ENCODE results near the gene MAT2B.

Gene MAT2B

GRCh38 chr5:163544041-163544440, 38.6 kb downstream of the MAT2B start:
- H3K27me3 ChIP-seq (ENCODE audit: insufficient read depth, poor library complexity, severe bottlenecking), result no peaks in the 10 kb centered on the region
- H3K27ac ChIP-seq (ENCODE audit: poor library complexity, severe bottlenecking), result no peak overlapping the region
- H3K4me1 ChIP-seq (ENCODE audit: insufficient read depth, poor library complexity, severe bottlenecking), result no peaks in the 10 kb centered on the region
- no peaks in the 10 kb centered on the region for H3K36me3 ChIP-seq (ENCODE audit: low read depth)
- no peak for TF ChIP-seq CTCF (IDR thresholded peaks at IDR 0.05; ENCODE audit: poor library complexity, severe bottlenecking)
- no peak for ATAC-seq (ENCODE audit: low read depth)
- H3K4me3 ChIP-seq (ENCODE audit: severe bottlenecking), result no peak overlapping the region
- DNase-seq (ENCODE audit: low spot score), result no peak
- no peaks in the 10 kb centered on the region for H3K9me3 ChIP-seq (ENCODE audit: severe bottlenecking)

GRCh38 chr5:163544836-163545235, 39.4 kb downstream of the MAT2B start:
- no peak for TF ChIP-seq CTCF (IDR thresholded peaks at IDR 0.05; ENCODE audit: poor library complexity, severe bottlenecking)
- Histone ChIP-seq H3K4me1 (ENCODE audit: insufficient read depth, poor library complexity, severe bottlenecking) (no peaks in the 10 kb centered on the region), H3K27me3 (ENCODE audit: insufficient read depth, poor library complexity, severe bottlenecking) (no peaks in the 10 kb centered on the region), H3K27ac (ENCODE audit: poor library complexity, severe bottlenecking) (no peak overlapping the region), H3K9me3 (ENCODE audit: severe bottlenecking) (no peaks in the 10 kb centered on the region), H3K4me3 (ENCODE audit: severe bottlenecking) (no peak overlapping the region), H3K36me3 (ENCODE audit: low read depth) (no peaks in the 10 kb centered on the region)
- DNase-seq (ENCODE audit: low spot score), result no peak
- ATAC-seq (ENCODE audit: low read depth), result no peak

GRCh38 chr5:163548649-163549048, 43.2 kb downstream of the MAT2B start:
- H3K27me3 ChIP-seq (ENCODE audit: insufficient read depth, poor library complexity, severe bottlenecking), result no peaks in the 10 kb centered on the region
- no peaks in the 10 kb centered on the region for H3K36me3 ChIP-seq (ENCODE audit: low read depth)
- no peak for ATAC-seq (ENCODE audit: low read depth)
- no peak overlapping the region for H3K4me3 ChIP-seq (ENCODE audit: severe bottlenecking)
- H3K4me1 ChIP-seq (ENCODE audit: insufficient read depth, poor library complexity, severe bottlenecking), result no peaks in the 10 kb centered on the region
- DNase-seq (ENCODE audit: low spot score), result no peak
- TF ChIP-seq CTCF (IDR thresholded peaks at IDR 0.05; ENCODE audit: poor library complexity, severe bottlenecking), result no peak
- H3K27ac ChIP-seq (ENCODE audit: poor library complexity, severe bottlenecking), result no peak overlapping the region
- no peaks in the 10 kb centered on the region for H3K9me3 ChIP-seq (ENCODE audit: severe bottlenecking)

GRCh38 chr5:163551156-163551555, 45.7 kb downstream of the MAT2B start:
- H3K36me3 ChIP-seq (ENCODE audit: low read depth), result no peaks in the 10 kb centered on the region
- H3K27me3 ChIP-seq (ENCODE audit: insufficient read depth, poor library complexity, severe bottlenecking), result peaks cover 3% of the 10 kb centered on the region
- ATAC-seq (ENCODE audit: low read depth) (no peak), DNase-seq (ENCODE audit: low spot score) (no peak)
- H3K4me1 ChIP-seq (ENCODE audit: insufficient read depth, poor library complexity, severe bottlenecking), result no peaks in the 10 kb centered on the region
- no peak for TF ChIP-seq CTCF (IDR thresholded peaks at IDR 0.05; ENCODE audit: poor library complexity, severe bottlenecking)
- no peak overlapping the region for H3K27ac ChIP-seq (ENCODE audit: poor library complexity, severe bottlenecking)
- H3K4me3 ChIP-seq (ENCODE audit: severe bottlenecking), result no peak overlapping the region
- H3K9me3 ChIP-seq (ENCODE audit: severe bottlenecking), result no peaks in the 10 kb centered on the region

- no peaks in the 10 kb centered on the region for H3K4me1 ChIP-seq (ENCODE audit: insufficient read depth, poor library complexity, severe bottlenecking)
- H3K27me3 ChIP-seq (ENCODE audit: insufficient read depth, poor library complexity, severe bottlenecking), result peaks cover 4% of the 10 kb centered on the region
- DNase-seq (ENCODE audit: low spot score) (no peak), ATAC-seq (ENCODE audit: low read depth) (no peak)
- H3K36me3 ChIP-seq (ENCODE audit: low read depth), result no peaks in the 10 kb centered on the region
- H3K9me3 ChIP-seq (ENCODE audit: severe bottlenecking), result no peaks in the 10 kb centered on the region
- TF ChIP-seq CTCF (IDR thresholded peaks at IDR 0.05; ENCODE audit: poor library complexity, severe bottlenecking), result no peak
- H3K4me3 ChIP-seq (ENCODE audit: severe bottlenecking), result no peak overlapping the region
- no peak overlapping the region for H3K27ac ChIP-seq (ENCODE audit: poor library complexity, severe bottlenecking)
Observed at GRCh38 chr5:163552536-163552935, 47.1 kb downstream of the MAT2B start.

All from RWPE2 (cell line).